Ishikawa (cell line): ENCODE measurements around the gene PIP5K1C.

Source experiments
- CEBPB ChIP-seq: IDR thresholded peaks from 2 replicates; pipeline ENCODE4 v1.6.1; 2012
- CREB1 ChIP-seq: IDR thresholded peaks from 2 replicates; pipeline ENCODE4 v1.6.1; 2012; ENCODE audit warnings: low read depth
- EGR1 ChIP-seq: IDR thresholded peaks from 2 replicates; pipeline ENCODE4 v1.6.1; 2012
- EP300 ChIP-seq: IDR thresholded peaks from 2 replicates; pipeline ENCODE4 v1.6.1; 2012; ENCODE audit warnings: borderline replicate concordance
- FOXM1 ChIP-seq: IDR thresholded peaks from 2 replicates; pipeline ENCODE4 v1.6.1; 2012; ENCODE audit warnings: low read depth, borderline replicate concordance
- MAX ChIP-seq: IDR thresholded peaks from 2 replicates; pipeline ENCODE4 v1.6.1; 2012
- NFIC ChIP-seq: IDR thresholded peaks from 2 replicates; pipeline ENCODE4 v1.6.1; 2012
- RAD21 ChIP-seq: IDR thresholded peaks from 2 replicates; pipeline ENCODE4 v1.6.1; 2012; ENCODE audit warnings: low read depth
- REST ChIP-seq: IDR thresholded peaks from 2 replicates; pipeline ENCODE4 v1.6.1; 2012; ENCODE audit warnings: low read depth, mild to moderate bottlenecking
- TAF1 ChIP-seq: IDR thresholded peaks from 2 replicates; pipeline ENCODE4 v1.6.1; 2012; ENCODE audit warnings: low read depth, mild to moderate bottlenecking
- TCF12 ChIP-seq: IDR thresholded peaks from 2 replicates; pipeline ENCODE4 v1.6.1; 2012; ENCODE audit warnings: low read depth
- TEAD4 ChIP-seq: IDR thresholded peaks from 2 replicates; pipeline ENCODE4 v1.6.1; 2012
- USF1 ChIP-seq: IDR thresholded peaks from 2 replicates; pipeline ENCODE4 v1.6.1; 2012
- YY1 ChIP-seq: IDR thresholded peaks from 2 replicates; pipeline ENCODE4 v1.6.1; 2012; ENCODE audit warnings: low read depth
- ZBTB7A ChIP-seq: IDR thresholded peaks from 2 replicates; pipeline ENCODE4 v1.6.1; 2012; ENCODE audit warnings: low read depth

Gene PIP5K1C

GRCh38 chr19:3743486-3743885 lies 43.2 kb upstream of the PIP5K1C start:
- TF ChIP-seq USF1 (peak; percentile 89), ZBTB7A (no peak)

GRCh38 chr19:3740431-3740830 lies 40.2 kb upstream of the PIP5K1C start:
- TF ChIP-seq EGR1 (no peak), NFIC (no peak), TAF1 (no peak), USF1 (no peak), ZBTB7A (no peak), RAD21 (no peak)

GRCh38 chr19:3738477-3739220 lies 38.4 kb upstream of the PIP5K1C start:
- no peak for TF ChIP-seq FOXM1
- no peak for TF ChIP-seq EP300

- TF ChIP-seq YY1 = no peak
- TF ChIP-seq ZBTB7A = no peak
- TF ChIP-seq TCF12 = no peak
- no peak for TF ChIP-seq MAX
- no peak for TF ChIP-seq USF1
- no peak for TF ChIP-seq REST
- no peak for TF ChIP-seq TEAD4
- no peak for TF ChIP-seq CREB1
Measured at GRCh38 chr19:3737487-3738205, 37.4 kb upstream of the PIP5K1C start.

- TF ChIP-seq TEAD4 = no peak
Measured at GRCh38 chr19:3736106-3736724, 35.9 kb upstream of the PIP5K1C start.

GRCh38 chr19:3734310-3734600 lies 34.0 kb upstream of the PIP5K1C start:
- no peak for TF ChIP-seq TEAD4
- TF ChIP-seq TCF12 = no peak
- TF ChIP-seq NFIC = no peak
- TF ChIP-seq RAD21 = no peak
- no peak for TF ChIP-seq USF1
- no peak for TF ChIP-seq FOXM1

GRCh38 chr19:3733549-3734309 lies 33.5 kb upstream of the PIP5K1C start:
- TF ChIP-seq TAF1 (no peak), RAD21 (no peak), ZBTB7A (no peak), TCF12 (no peak), REST (no peak), CEBPB (no peak), EP300 (no peak)
